IMR-90 (cell line): ENCODE measurements around the gene MND1.

ENCODE experiments used
- MAFK ChIP-seq: IDR thresholded peaks from 2 replicates; pipeline ENCODE4 v1.6.1; 2012; ENCODE audit warnings: low read depth, low read length, improper control_type of control experiment
- MXI1 ChIP-seq: IDR thresholded peaks from 2 replicates; pipeline ENCODE4 v1.6.1; 2012; ENCODE audit warnings: low read depth, mild to moderate bottlenecking, low read length, moderate library complexity, borderline replicate concordance
- POLR2A ChIP-seq: IDR thresholded peaks from 2 replicates; pipeline ENCODE4 v1.6.1; 2012; ENCODE audit warnings: mild to moderate bottlenecking, low read depth, low read length
- RAD21 ChIP-seq: IDR thresholded peaks from 2 replicates; pipeline ENCODE4 v1.6.1; 2012; ENCODE audit warnings: low read length, improper control_type of control experiment
- TF ChIP-seq, protein P1 (sequence below): conservative IDR thresholded peaks from 2 replicates; pipeline ENCODE4 v1.5.1; 2012; ENCODE audit warnings: mild to moderate bottlenecking, low read depth, low read length, improper control_type of control experiment
- TF ChIP-seq, protein P2 (sequence below): fragments of 150-350 bp; IDR thresholded peaks from 2 replicates; pipeline ENCODE4 v1.6.1; 2016; ENCODE audit warnings: low read depth, mild to moderate bottlenecking, low read length, moderate library complexity, borderline replicate concordance

DNA sequence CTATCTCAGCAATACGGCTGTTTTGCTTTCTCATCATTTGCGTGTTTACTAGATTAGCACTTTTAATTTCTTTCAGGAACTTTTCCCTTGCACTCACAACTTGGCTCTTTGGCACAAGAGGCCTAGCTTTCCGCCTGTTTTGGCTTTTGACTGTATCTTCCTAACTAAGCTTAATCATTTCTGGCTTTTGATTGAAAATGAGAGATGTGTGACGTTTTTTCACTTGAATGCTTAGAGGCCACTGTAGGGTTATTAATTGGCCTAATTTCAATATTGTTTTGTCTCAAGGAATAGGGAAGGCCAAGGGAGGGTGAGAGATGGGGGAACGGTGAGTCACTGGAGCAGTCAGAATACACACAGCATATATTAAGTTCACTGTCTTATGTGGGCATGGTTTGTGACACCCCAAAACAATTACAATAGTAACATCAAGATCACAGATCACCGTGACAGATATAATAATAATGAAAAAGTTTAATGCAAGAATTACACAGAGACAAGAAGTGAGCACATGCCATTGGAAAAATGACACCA, 27.3 kb downstream of the MND1 start:
- TF ChIP-seq, protein P1, sequence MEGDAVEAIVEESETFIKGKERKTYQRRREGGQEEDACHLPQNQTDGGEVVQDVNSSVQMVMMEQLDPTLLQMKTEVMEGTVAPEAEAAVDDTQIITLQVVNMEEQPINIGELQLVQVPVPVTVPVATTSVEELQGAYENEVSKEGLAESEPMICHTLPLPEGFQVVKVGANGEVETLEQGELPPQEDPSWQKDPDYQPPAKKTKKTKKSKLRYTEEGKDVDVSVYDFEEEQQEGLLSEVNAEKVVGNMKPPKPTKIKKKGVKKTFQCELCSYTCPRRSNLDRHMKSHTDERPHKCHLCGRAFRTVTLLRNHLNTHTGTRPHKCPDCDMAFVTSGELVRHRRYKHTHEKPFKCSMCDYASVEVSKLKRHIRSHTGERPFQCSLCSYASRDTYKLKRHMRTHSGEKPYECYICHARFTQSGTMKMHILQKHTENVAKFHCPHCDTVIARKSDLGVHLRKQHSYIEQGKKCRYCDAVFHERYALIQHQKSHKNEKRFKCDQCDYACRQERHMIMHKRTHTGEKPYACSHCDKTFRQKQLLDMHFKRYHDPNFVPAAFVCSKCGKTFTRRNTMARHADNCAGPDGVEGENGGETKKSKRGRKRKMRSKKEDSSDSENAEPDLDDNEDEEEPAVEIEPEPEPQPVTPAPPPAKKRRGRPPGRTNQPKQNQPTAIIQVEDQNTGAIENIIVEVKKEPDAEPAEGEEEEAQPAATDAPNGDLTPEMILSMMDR, result no peak
- no peak for TF ChIP-seq POLR2A
- TF ChIP-seq RAD21, result no peak
- TF ChIP-seq, protein P2, sequence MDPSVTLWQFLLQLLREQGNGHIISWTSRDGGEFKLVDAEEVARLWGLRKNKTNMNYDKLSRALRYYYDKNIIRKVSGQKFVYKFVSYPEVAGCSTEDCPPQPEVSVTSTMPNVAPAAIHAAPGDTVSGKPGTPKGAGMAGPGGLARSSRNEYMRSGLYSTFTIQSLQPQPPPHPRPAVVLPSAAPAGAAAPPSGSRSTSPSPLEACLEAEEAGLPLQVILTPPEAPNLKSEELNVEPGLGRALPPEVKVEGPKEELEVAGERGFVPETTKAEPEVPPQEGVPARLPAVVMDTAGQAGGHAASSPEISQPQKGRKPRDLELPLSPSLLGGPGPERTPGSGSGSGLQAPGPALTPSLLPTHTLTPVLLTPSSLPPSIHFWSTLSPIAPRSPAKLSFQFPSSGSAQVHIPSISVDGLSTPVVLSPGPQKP, result no peak
- TF ChIP-seq MXI1, result no peak
- no peak for TF ChIP-seq MAFK
